ENCODE data around the gene EFEMP1.

DNA sequence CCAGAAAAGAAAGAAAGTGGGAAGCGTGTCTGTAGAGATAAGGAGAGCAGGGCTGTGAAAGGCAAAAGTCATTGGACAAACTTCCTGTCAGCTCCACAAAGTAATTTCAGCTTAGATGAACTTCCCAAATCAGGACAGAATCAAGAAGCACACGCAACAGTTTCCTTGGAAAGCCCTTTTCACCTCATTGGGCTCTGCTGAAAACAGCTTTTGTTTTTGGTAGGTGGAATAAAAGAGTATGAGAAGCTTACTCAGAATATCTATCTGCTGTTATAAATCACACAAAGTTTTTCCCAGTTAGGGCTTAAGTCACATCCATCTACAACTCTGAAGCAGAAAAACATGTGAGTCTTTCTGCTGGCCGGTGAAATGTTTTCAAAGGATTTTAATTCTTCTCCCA is 42.4 kb upstream of the EFEMP1 start:
- TF ChIP-seq, protein P1, sequence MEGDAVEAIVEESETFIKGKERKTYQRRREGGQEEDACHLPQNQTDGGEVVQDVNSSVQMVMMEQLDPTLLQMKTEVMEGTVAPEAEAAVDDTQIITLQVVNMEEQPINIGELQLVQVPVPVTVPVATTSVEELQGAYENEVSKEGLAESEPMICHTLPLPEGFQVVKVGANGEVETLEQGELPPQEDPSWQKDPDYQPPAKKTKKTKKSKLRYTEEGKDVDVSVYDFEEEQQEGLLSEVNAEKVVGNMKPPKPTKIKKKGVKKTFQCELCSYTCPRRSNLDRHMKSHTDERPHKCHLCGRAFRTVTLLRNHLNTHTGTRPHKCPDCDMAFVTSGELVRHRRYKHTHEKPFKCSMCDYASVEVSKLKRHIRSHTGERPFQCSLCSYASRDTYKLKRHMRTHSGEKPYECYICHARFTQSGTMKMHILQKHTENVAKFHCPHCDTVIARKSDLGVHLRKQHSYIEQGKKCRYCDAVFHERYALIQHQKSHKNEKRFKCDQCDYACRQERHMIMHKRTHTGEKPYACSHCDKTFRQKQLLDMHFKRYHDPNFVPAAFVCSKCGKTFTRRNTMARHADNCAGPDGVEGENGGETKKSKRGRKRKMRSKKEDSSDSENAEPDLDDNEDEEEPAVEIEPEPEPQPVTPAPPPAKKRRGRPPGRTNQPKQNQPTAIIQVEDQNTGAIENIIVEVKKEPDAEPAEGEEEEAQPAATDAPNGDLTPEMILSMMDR (conservative IDR thresholded peaks at IDR 0.05; ENCODE audit: low read depth, low read length), result no peak
- TF ChIP-seq EZH2 (IDR thresholded peaks at IDR 0.05; ENCODE audit: borderline replicate concordance, low read depth, low read length, poor library complexity, severe bottlenecking), result no peak

All from A673 (cell line).